ENCODE data around the gene AHRR.
"Not testable (repeated sequence)": the region's sequence is repeated elsewhere in the genome, so short reads cannot be mapped to it uniquely, and the experiment has no call there.

Gene AHRR

GRCh38 chr5:478369-478981, 157.0 kb downstream of the AHRR start:
- DNase-seq, result no peak

GRCh38 chr5:478982-479535, 157.5 kb downstream of the AHRR start:
- no peak for DNase-seq

- no peak for DNase-seq
These were observed 158.2 kb downstream of the AHRR start for GRCh38 chr5:479566-480319.

- peak in 1 of 2 experiments; percentile 20 for DNase-seq
These were observed 159.8 kb downstream of the AHRR start for GRCh38 chr5:481347-481746.

GRCh38 chr5:482021-482420, 160.5 kb downstream of the AHRR start:
- DNase-seq, result no peak

GRCh38 chr5:482506-482905, 161.0 kb downstream of the AHRR start:
- DNase-seq, result no peak

- DNase-seq, result no peak
These were observed 161.5 kb downstream of the AHRR start for GRCh38 chr5:483011-483410.

- DNase-seq, result no peak
These were observed 162.1 kb downstream of the AHRR start for GRCh38 chr5:483434-484140.

GRCh38 chr5:484556-484955, 163.0 kb downstream of the AHRR start:
- no peak for DNase-seq

GRCh38 chr5:485113-485945, 163.8 kb downstream of the AHRR start:
- DNase-seq, result no peak

GRCh38 chr5:485946-486491, 164.5 kb downstream of the AHRR start:
- DNase-seq, result no peak

GRCh38 chr5:486597-486996, 165.1 kb downstream of the AHRR start:
- not testable (repeated sequence) for DNase-seq
